ENCODE results near the gene PRKCB. TPM values are rescaled to one million over a fixed set of nuclear protein-coding genes. Genes with fewer than 3 reads are reported as not detected.

Gene PRKCB
- total RNA-seq, 4 donors from 2014 or later, result 10.7 to 23.9 (median 18.2) TPM

DNA sequence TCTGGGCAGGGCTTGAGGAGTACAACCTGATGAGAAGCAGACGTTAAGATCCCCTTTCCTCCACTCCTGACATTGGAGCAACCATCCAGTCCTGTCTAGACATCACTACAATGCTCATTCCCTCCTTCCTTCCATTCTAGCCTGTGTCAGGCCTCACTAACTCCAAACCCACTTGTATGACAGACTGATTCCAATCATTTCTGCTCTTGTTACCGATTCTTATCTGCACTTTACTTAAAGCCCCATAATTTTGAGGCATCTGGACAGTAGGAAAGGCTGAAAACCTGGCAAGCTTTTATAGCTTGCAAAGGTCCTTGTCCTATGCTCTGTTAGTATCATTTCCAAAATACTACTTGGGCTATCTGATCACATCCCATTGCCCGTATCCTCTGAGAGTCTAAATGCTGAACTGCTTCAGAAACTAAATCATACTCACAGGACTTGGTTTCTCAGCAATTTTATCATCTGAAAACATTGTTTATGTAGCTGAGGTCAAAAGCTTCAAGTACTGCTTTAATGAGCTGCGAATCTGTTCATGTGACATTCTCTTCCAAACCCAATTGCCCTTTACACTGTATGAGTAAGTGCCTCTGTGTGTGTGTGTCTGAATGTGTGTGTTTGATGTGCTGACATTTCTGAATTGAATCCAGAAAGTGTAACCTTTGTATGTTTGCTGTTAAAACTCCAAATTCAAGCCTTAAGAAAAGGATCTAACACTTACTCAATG lies 363.2 kb downstream of the PRKCB start:
- Histone ChIP-seq H3K27ac (no peak overlapping the region), H3K27me3 (no peaks in the 10 kb centered on the region), H3K4me1 (peaks cover 0 to 20% (median 0%) of the 10 kb centered on the region in 3 donors), H3K36me3 (no peaks in the 10 kb centered on the region), H3K4me3 (no peak overlapping the region), H3K9me3 (no peaks in the 10 kb centered on the region)
- TF ChIP-seq POLR2AphosphoS5 (IDR thresholded peaks at IDR 0.05) (no peak), EP300 (IDR thresholded peaks at IDR 0.05) (no peak), POLR2A (IDR thresholded peaks at IDR 0.05) (no peak)
- TF ChIP-seq, protein P1, sequence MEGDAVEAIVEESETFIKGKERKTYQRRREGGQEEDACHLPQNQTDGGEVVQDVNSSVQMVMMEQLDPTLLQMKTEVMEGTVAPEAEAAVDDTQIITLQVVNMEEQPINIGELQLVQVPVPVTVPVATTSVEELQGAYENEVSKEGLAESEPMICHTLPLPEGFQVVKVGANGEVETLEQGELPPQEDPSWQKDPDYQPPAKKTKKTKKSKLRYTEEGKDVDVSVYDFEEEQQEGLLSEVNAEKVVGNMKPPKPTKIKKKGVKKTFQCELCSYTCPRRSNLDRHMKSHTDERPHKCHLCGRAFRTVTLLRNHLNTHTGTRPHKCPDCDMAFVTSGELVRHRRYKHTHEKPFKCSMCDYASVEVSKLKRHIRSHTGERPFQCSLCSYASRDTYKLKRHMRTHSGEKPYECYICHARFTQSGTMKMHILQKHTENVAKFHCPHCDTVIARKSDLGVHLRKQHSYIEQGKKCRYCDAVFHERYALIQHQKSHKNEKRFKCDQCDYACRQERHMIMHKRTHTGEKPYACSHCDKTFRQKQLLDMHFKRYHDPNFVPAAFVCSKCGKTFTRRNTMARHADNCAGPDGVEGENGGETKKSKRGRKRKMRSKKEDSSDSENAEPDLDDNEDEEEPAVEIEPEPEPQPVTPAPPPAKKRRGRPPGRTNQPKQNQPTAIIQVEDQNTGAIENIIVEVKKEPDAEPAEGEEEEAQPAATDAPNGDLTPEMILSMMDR (IDR thresholded peaks at IDR 0.05), result no peak
- WGBS, 2 donors (ENCODE audit: low coverage in 1 of 2), result 14 to 29% methylated on average over 4 of the region's 4 CpGs
- ATAC-seq, result no peak

DNA sequence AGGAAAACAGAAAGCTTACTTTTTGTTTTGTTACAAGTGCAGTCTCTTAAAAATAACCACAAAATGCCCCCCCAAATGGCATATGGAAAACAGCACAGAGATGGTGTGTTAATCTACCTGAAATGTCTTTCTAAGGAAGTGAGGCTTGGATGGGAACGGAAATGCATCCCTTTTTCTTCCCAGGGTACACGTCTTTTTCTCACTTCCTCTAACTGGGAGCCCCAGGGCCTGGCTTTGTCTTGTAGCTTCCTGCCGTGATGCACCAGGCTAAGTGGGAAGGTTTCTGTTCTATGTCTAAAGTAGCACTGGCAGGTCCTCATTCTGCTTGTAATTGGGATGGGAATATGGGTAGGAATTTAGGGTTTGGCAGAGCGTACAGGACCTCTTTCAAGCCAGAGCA lies 367.9 kb downstream of the PRKCB start:
- H3K27me3 ChIP-seq, result no peaks in the 10 kb centered on the region
- TF ChIP-seq, protein P1 (IDR thresholded peaks at IDR 0.05), result no peak
- TF ChIP-seq POLR2A (IDR thresholded peaks at IDR 0.05), result no peak
- TF ChIP-seq POLR2AphosphoS5 (IDR thresholded peaks at IDR 0.05), result no peak
- TF ChIP-seq EP300 (IDR thresholded peaks at IDR 0.05), result no peak
- no peaks in the 10 kb centered on the region for H3K36me3 ChIP-seq
- H3K4me3 ChIP-seq, result no peak overlapping the region
- 58 to 81% methylated on average over 2 to 3 of the region's 4 CpGs for WGBS, 2 donors (ENCODE audit: low coverage in 1 of 2)
- no peaks in the 10 kb centered on the region for H3K9me3 ChIP-seq
- ATAC-seq, result no peak
- peaks cover 0 to 14% (median 0%) of the 10 kb centered on the region in 3 donors for H3K4me1 ChIP-seq
- no peak overlapping the region for H3K27ac ChIP-seq

DNA sequence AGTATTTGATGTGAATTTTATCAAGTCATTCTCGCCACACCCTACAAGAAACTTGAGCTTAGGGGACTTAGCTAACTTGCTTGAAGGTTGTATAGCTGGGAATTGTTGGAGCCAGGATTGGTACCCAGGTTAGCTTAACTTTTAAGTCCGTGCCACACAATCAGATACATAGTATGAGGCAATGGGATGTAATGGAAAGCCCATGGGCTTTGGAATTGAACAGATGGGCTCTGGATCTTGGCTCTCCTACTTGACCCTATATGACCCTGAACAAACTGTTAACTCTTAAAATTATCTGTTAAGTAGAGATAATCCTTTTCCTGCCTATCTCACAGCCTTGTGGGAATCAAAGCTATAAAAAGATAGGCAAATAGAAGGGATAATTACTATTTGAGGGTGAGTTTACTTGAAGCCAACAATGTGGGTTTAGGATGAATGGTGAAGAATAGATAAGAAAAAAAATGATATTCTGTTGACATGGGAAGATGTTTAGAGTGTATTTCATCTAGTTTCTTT lies 368.4 kb downstream of the PRKCB start:
- peaks cover 0 to 8% (median 0%) of the 10 kb centered on the region in 3 donors for H3K4me1 ChIP-seq

DNA sequence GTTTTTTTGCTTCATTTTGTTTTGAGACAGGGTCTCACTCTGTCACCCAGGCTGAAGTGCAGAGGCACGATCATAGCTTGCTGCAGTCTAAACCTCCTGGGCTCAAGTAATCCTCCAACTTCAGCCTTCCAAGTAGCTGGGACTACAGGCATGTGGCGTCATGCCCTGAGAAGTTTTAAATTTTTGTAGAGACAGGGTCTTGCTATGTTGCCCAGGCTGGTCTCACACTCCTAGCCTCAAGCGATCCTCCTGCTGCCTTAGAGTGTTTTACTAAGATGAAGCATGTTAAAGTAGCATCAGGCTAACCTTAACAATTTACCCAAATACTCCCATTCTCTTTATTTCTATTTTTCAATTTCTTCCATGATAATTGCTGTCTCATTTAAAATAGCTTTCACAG lies 371.1 kb downstream of the PRKCB start:
- no peak overlapping the region for H3K4me3 ChIP-seq
- no peaks in the 10 kb centered on the region for H3K9me3 ChIP-seq
- H3K36me3 ChIP-seq, result no peaks in the 10 kb centered on the region
- no peak overlapping the region for H3K27ac ChIP-seq
- H3K27me3 ChIP-seq, result no peaks in the 10 kb centered on the region
- WGBS, 2 donors (ENCODE audit: low coverage in 1 of 2), result 70 to 80% methylated on average over 1 to 3 of the region's 3 CpGs
- no peak for ATAC-seq
- TF ChIP-seq POLR2AphosphoS5 (IDR thresholded peaks at IDR 0.05), result no peak
- TF ChIP-seq POLR2A (IDR thresholded peaks at IDR 0.05), result no peak
- no peak for TF ChIP-seq EP300 (IDR thresholded peaks at IDR 0.05)
- TF ChIP-seq, protein P1 (IDR thresholded peaks at IDR 0.05), result no peak
- no peaks in the 10 kb centered on the region for H3K4me1 ChIP-seq

More for the DNA sequence above, 368.4 kb downstream of the PRKCB start:
- no peak for TF ChIP-seq POLR2A (IDR thresholded peaks at IDR 0.05)
- no peak for TF ChIP-seq EP300 (IDR thresholded peaks at IDR 0.05)
- TF ChIP-seq, protein P1 (IDR thresholded peaks at IDR 0.05), result no peak
- TF ChIP-seq POLR2AphosphoS5 (IDR thresholded peaks at IDR 0.05), result no peak
- ATAC-seq, result no peak
- no peaks in the 10 kb centered on the region for H3K9me3 ChIP-seq
- 80% methylated on average over 1 of the region's 2 CpGs; no CpG with 5 or more reads in 1 of the 2 donors for WGBS, 2 donors (ENCODE audit: low coverage in 1 of 2)
- no peak overlapping the region for H3K27ac ChIP-seq
- no peaks in the 10 kb centered on the region for H3K27me3 ChIP-seq
- H3K36me3 ChIP-seq, result no peaks in the 10 kb centered on the region
- H3K4me3 ChIP-seq, result no peak overlapping the region

DNA sequence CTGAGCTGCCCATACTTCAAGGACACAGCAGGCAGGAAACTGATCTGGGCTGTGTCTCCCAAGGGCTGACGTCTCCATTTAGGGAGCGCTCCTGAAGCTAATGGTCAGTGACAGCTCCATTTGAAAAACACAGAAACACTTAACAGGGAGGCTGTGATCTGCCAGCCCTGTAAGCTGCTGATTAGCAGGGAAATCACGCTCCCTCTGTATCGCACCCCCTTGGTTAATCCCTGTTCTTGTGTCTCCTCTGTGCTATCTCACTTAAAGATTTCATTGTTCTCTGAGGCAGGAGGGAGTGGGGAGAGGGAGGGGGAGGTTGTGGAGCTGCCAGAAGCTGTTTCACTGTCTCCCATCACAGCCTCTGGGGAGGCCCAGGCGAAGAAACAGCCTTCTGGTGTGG lies 372.9 kb downstream of the PRKCB start:
- no peaks in the 10 kb centered on the region for H3K4me1 ChIP-seq
- H3K4me3 ChIP-seq, result no peak overlapping the region
- H3K36me3 ChIP-seq, result no peaks in the 10 kb centered on the region
- H3K27ac ChIP-seq, result no peak overlapping the region
- 16 to 20% methylated on average over 1 to 2 of the region's 5 CpGs for WGBS, 2 donors (ENCODE audit: low coverage in 1 of 2)
- no peak for ATAC-seq
- H3K9me3 ChIP-seq, result no peaks in the 10 kb centered on the region
- no peaks in the 10 kb centered on the region for H3K27me3 ChIP-seq
- TF ChIP-seq, protein P1 (IDR thresholded peaks at IDR 0.05), result no peak
- TF ChIP-seq EP300 (IDR thresholded peaks at IDR 0.05) (no peak), POLR2AphosphoS5 (IDR thresholded peaks at IDR 0.05) (no peak), POLR2A (IDR thresholded peaks at IDR 0.05) (no peak)

Measured in gastroesophageal sphincter (tissue), 4 donors.